GM23338 (cell line): ENCODE measurements around the gene SLC35A5.

Source experiments
- CTCF ChIP-seq, 2 experiments: fragments of 200-600 bp in 1 of 2; sonication (generic) in 1 of 2; conservative IDR thresholded peaks; 2 replicates each; pipeline versions ENCODE4 v1.5.1 to v1.6.1; 2016 to 2017; ENCODE audit warnings: antibody characterized with exemption in 2 of 2, low read depth in 2 of 2, mild to moderate bottlenecking in 2 of 2, moderate library complexity in 1 of 2
- ETS1 ChIP-seq: IDR thresholded peaks from 2 replicates; pipeline ENCODE4 v1.6.1; 2016; ENCODE audit warnings: antibody characterized with exemption
- EZH2 ChIP-seq: fragments of 200-600 bp; sonication (generic); IDR thresholded peaks from one replicate; pipeline ENCODE4 v1.8.0; 2017; ENCODE audit warnings: antibody characterized with exemption, mild to moderate bottlenecking, low read depth; ENCODE audit not compliant: unreplicated experiment
- EZH2phosphoT487 ChIP-seq: fragments of 200-600 bp; sonication (generic); IDR thresholded peaks from one replicate; pipeline ENCODE4 v1.8.1; 2018; ENCODE audit warnings: antibody characterized with exemption; ENCODE audit not compliant: unreplicated experiment
- JUNB ChIP-seq: IDR thresholded peaks from one replicate; pipeline ENCODE4 v1.6.1; 2016; ENCODE audit warnings: antibody characterized with exemption; ENCODE audit not compliant: unreplicated experiment
- NANOG ChIP-seq: IDR thresholded peaks from 2 replicates; pipeline ENCODE4 v1.6.1; 2016; ENCODE audit warnings: antibody characterized with exemption, borderline replicate concordance
- POLR2AphosphoS5 ChIP-seq: IDR thresholded peaks from 2 replicates; pipeline ENCODE4 v1.6.1; 2016; ENCODE audit warnings: antibody characterized with exemption, low read depth
- REST ChIP-seq: IDR thresholded peaks from one replicate; pipeline ENCODE4 v1.6.1; 2018; ENCODE audit warnings: antibody characterized with exemption; ENCODE audit not compliant: unreplicated experiment
- ZNF114 ChIP-seq: fragments of 250-450 bp; sonication (Bioruptor Pico); IDR thresholded peaks from 2 replicates; pipeline ENCODE4 v1.5.0; 2020; ENCODE audit warnings: mild to moderate bottlenecking, moderate library complexity
- ZNF331 ChIP-seq: fragments of 250-450 bp; sonication (Bioruptor Pico); IDR thresholded peaks from 2 replicates; pipeline ENCODE4 v1.5.0; 2020; ENCODE audit warnings: low read depth, mild to moderate bottlenecking, moderate library complexity

- no peak for TF ChIP-seq ETS1
- no peak for TF ChIP-seq REST
- TF ChIP-seq CTCF (conservative IDR thresholded peaks at IDR 0.05; ENCODE audit: low read depth in 2 of 2) = no peak
- TF ChIP-seq POLR2AphosphoS5 = no peak
- TF ChIP-seq EZH2 = no peak
- TF ChIP-seq EZH2phosphoT487 = no peak
- no peak for TF ChIP-seq JUNB
- TF ChIP-seq ZNF114 = no peak
- no peak for TF ChIP-seq NANOG
- TF ChIP-seq ZNF331 (CRISPR knock-in tag) = no peak
These were observed 55.4 kb downstream of the SLC35A5 start for GRCh38 chr3:112617285-112617684.
